Measurements from ENCODE around the gene EDA.

- TF ChIP-seq, protein P1, sequence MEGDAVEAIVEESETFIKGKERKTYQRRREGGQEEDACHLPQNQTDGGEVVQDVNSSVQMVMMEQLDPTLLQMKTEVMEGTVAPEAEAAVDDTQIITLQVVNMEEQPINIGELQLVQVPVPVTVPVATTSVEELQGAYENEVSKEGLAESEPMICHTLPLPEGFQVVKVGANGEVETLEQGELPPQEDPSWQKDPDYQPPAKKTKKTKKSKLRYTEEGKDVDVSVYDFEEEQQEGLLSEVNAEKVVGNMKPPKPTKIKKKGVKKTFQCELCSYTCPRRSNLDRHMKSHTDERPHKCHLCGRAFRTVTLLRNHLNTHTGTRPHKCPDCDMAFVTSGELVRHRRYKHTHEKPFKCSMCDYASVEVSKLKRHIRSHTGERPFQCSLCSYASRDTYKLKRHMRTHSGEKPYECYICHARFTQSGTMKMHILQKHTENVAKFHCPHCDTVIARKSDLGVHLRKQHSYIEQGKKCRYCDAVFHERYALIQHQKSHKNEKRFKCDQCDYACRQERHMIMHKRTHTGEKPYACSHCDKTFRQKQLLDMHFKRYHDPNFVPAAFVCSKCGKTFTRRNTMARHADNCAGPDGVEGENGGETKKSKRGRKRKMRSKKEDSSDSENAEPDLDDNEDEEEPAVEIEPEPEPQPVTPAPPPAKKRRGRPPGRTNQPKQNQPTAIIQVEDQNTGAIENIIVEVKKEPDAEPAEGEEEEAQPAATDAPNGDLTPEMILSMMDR (IDR thresholded peaks at IDR 0.05): no peak
- no peak for TF ChIP-seq ZFX (IDR thresholded peaks at IDR 0.05; ENCODE audit: borderline replicate concordance)
These were observed 145.7 kb downstream of the EDA start for GRCh38 chrX:69761633-69762032.
